IMR-90 (cell line): ENCODE data around the gene PEAK1. TPM values are rescaled to one million over a fixed set of nuclear protein-coding genes. Genes with fewer than 3 reads are reported as not detected.
A peak's percentile ranks its signal among the peaks of the same experiment; 100 is the strongest.

ENCODE experiments used
- ATAC-seq: fragments of 200-7000 bp; cut with Tn5 transposase; 2 replicates; pipeline ENCODE4 v1.9.1; 2020; ENCODE audit warnings: low read depth, mild to moderate bottlenecking, moderate library complexity
- BruUV-seq: library from RNA; stranded (reverse); fragments of 400-500 nt; replicated peaks from 2 replicates; lab custom pipeline; 2021; lab: Mats Ljungman, UMichigan
- CTCF ChIA-PET: fragments of 300-600 bp; formaldehyde crosslinking; extraction: SDS; loops from one replicate; lab custom pipeline; 2021; ENCODE audit warnings: antibody characterized with exemption; lab: Yijun Ruan, JAX
- POLR2A ChIA-PET: fragments of 300-600 bp; sonication (Branson Sonifier 250); formaldehyde crosslinking; loops from one replicate; lab custom pipeline; 2022; ENCODE audit warnings: antibody characterized with exemption; ENCODE audit not compliant: unreplicated experiment; lab: Charles Lee
- DNase-seq: peaks from one replicate; pipeline ENCODE4 v3.0.0; 2013
- H2AFZ ChIP-seq: replicated peaks from 2 replicates; pipeline ENCODE3; 2013; ENCODE audit warnings: low read length, mild to moderate bottlenecking; ENCODE audit not compliant: poor library complexity
- H2AK5ac ChIP-seq: 2 replicates; pipeline ENCODE4 v1.6.1; 2013; ENCODE audit warnings: low read depth, low read length, inconsistent platforms
- H2AK9ac ChIP-seq: replicated peaks from 2 replicates; pipeline ENCODE3; 2013; ENCODE audit warnings: mild to moderate bottlenecking, low read depth, low read length, moderate library complexity; ENCODE audit not compliant: poor library complexity
- H2BK120ac ChIP-seq: 2 replicates; pipeline ENCODE4 v1.6.1; 2013; ENCODE audit warnings: low read depth, low read length, inconsistent platforms
- H2BK15ac ChIP-seq: 3 replicates; pipeline ENCODE4 v1.6.1; 2013; ENCODE audit warnings: low read depth, low read length, inconsistent platforms
- H2BK20ac ChIP-seq: 2 replicates; pipeline ENCODE4 v1.6.1; 2013; ENCODE audit warnings: low read depth, mild to moderate bottlenecking, inconsistent platforms, low read length, moderate library complexity
- H2BK5ac ChIP-seq: 2 replicates; pipeline ENCODE4 v1.6.1; 2013; ENCODE audit warnings: mild to moderate bottlenecking, low read depth, low read length, inconsistent platforms; ENCODE audit not compliant: poor library complexity, severe bottlenecking
- H3K14ac ChIP-seq: replicated peaks from 2 replicates; pipeline ENCODE4 v1.6.1; 2013; ENCODE audit warnings: low read depth, low read length, inconsistent platforms
- H3K18ac ChIP-seq: 2 replicates; pipeline ENCODE4 v1.6.1; 2013; ENCODE audit warnings: low read depth, low read length, control low read depth
- H3K23ac ChIP-seq: 2 replicates; pipeline ENCODE4 v1.6.1; 2013; ENCODE audit warnings: low read depth, low read length, inconsistent platforms
- H3K27ac ChIP-seq: 2 replicates; pipeline ENCODE4 v1.5.1; 2013; ENCODE audit warnings: mild to moderate bottlenecking, control low read depth, low read length; ENCODE audit not compliant: insufficient read depth
- H3K27me3 ChIP-seq: 2 replicates; pipeline ENCODE4 v1.6.1; 2013; ENCODE audit warnings: low read length; ENCODE audit not compliant: control insufficient read depth, insufficient read depth
- H3K36me3 ChIP-seq: 2 replicates; pipeline ENCODE4 v1.6.1; 2013; ENCODE audit warnings: low read length, mixed read lengths; ENCODE audit not compliant: control insufficient read depth, insufficient read depth
- H3K4ac ChIP-seq: 2 replicates; pipeline ENCODE4 v1.6.1; 2013; ENCODE audit warnings: low read depth, low read length, inconsistent platforms
- H3K4me1 ChIP-seq: 2 replicates; pipeline ENCODE4 v1.6.1; 2013; ENCODE audit warnings: low read length, mixed read lengths; ENCODE audit not compliant: control insufficient read depth, insufficient read depth
- H3K4me2 ChIP-seq: 2 replicates; pipeline ENCODE4 v1.6.1; 2013; ENCODE audit warnings: low read depth, mild to moderate bottlenecking, control low read depth, low read length, moderate library complexity
- H3K4me3 ChIP-seq: 2 replicates; pipeline ENCODE4 v1.5.1; 2013; ENCODE audit warnings: low read depth, mild to moderate bottlenecking, control low read depth, low read length, moderate library complexity; ENCODE audit not compliant: insufficient read depth
- H3K56ac ChIP-seq: 2 replicates; pipeline ENCODE4 v1.6.1; 2013; ENCODE audit warnings: low read length, inconsistent platforms; ENCODE audit not compliant: insufficient read depth; ENCODE audit errors: extremely low read depth
- H3K79me1 ChIP-seq, 2 experiments: 2 replicates each; pipeline ENCODE4 v1.6.1; 2013; ENCODE audit warnings: low read length in 2 of 2, inconsistent platforms in 1 of 2, low read depth in 1 of 2
- H3K9ac ChIP-seq: 2 replicates; pipeline ENCODE4 v1.6.1; 2013; ENCODE audit warnings: low read depth, low read length, control low read depth
- H3K9me1 ChIP-seq: 2 replicates; pipeline ENCODE4 v1.6.1; 2013; ENCODE audit warnings: low read length, inconsistent platforms; ENCODE audit not compliant: insufficient read depth
- H3K9me3 ChIP-seq: 2 replicates; pipeline ENCODE4 v1.6.1; 2013; ENCODE audit warnings: low read length; ENCODE audit not compliant: control insufficient read depth, insufficient read depth
- H4K20me1 ChIP-seq: 2 replicates; pipeline ENCODE4 v1.6.1; 2013; ENCODE audit warnings: low read length, inconsistent platforms; ENCODE audit not compliant: insufficient read depth
- H4K5ac ChIP-seq: 2 replicates; pipeline ENCODE4 v1.6.1; 2013; ENCODE audit warnings: mild to moderate bottlenecking, low read depth, low read length, control low read depth
- H4K8ac ChIP-seq, 2 experiments: 2 replicates each; pipeline ENCODE4 v1.6.1; 2013; ENCODE audit warnings: low read depth in 2 of 2, low read length in 2 of 2, control low read depth in 1 of 2, inconsistent platforms in 1 of 2
- H4K91ac ChIP-seq: 2 replicates; pipeline ENCODE4 v1.6.1; 2013; ENCODE audit warnings: low read depth, low read length, inconsistent platforms; ENCODE audit not compliant: insufficient read depth
- CHD1 ChIP-seq: IDR thresholded peaks from 2 replicates; pipeline ENCODE4 v1.6.1; 2012; ENCODE audit warnings: low read depth, low read length, improper control_type of control experiment
- MAFK ChIP-seq: IDR thresholded peaks from 2 replicates; pipeline ENCODE4 v1.6.1; 2012; ENCODE audit warnings: low read depth, low read length, improper control_type of control experiment
- RAD21 ChIP-seq: IDR thresholded peaks from 2 replicates; pipeline ENCODE4 v1.6.1; 2012; ENCODE audit warnings: low read length, improper control_type of control experiment
- RFX5 ChIP-seq: IDR thresholded peaks from 2 replicates; pipeline ENCODE4 v1.8.0; 2012; ENCODE audit warnings: low read depth, mild to moderate bottlenecking, low read length, moderate library complexity
- dilution Hi-C: fragments of 300-500 bp; cut with HindIII; formaldehyde crosslinking; loops from one replicate; pipeline ENCODE4 v1.14.3; 2018; ENCODE audit warnings: low sequenced_read_pairs; ENCODE audit not compliant: unreplicated experiment
- in situ Hi-C: fragments of 300-500 bp; cut with MboI; formaldehyde crosslinking; loops from 3 replicates; pipeline ENCODE4 v1.14.3; 2019; ENCODE audit warnings: low sequenced_read_pairs, inconsistent platforms, mixed read lengths
- intact Hi-C: fragments of 100-400 bp; cut with micrococcal nuclease; formaldehyde crosslinking; loops from 2 replicates; pipeline ENCODE4 v1.10.0; 2022
- polyA plus RNA-seq, 3 experiments: library from polyadenylated mRNA; depleted of rRNA; stranded (reverse); fragments of >200 nt; gene quantifications; 2 replicates each; pipeline ENCODE4 v1.2.3, GENCODE V29; 2012; ENCODE audit warnings: low replicate concordance in 1 of 3
- total RNA-seq: library from RNA; depleted of rRNA; stranded (reverse); fragments of >200 nt; gene quantifications from 2 replicates; pipeline ENCODE4 v1.2.3, GENCODE V29; 2012
- TF ChIP-seq, protein P1 (sequence below): fragments of 150-350 bp; IDR thresholded peaks from 2 replicates; pipeline ENCODE4 v1.6.1; 2016; ENCODE audit warnings: low read depth, mild to moderate bottlenecking, low read length, moderate library complexity, borderline replicate concordance

PEAK1 gene
- total and polyA plus RNA-seq, 2 of the 4 experiments (the other 2 are of a cell fraction) = 21.5 to 43.9 TPM

DNA sequence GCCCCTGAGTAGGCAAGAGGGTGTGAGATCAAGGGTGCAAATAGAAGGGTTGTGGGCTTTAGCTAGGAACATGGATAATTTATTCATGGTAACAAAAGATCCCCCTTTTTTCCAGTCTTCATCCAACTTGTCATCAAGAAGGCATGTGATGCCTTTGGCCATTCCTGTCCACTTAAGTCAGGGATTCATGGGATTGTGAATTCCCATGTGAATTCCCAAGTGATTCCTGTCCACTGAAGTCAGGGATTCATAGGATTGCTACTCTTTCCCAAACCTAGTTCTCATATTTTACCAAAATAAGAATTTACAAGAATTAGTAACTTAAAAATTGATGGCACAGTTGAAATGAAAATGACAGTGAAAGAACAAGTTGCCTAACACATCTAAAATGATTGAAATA is 41.6 kb upstream of the PEAK1 start:
- Histone ChIP-seq H2AK5ac (peak overlapping the region; percentile 18; the same call in 1 of the 2 replicates), H2BK15ac (no peak overlapping the region), H4K5ac (no peak overlapping the region; the same call in 1 of the 2 replicates), H3K14ac (no peak overlapping the region; the same call in 1 of the 2 replicates), H2AFZ (no peak overlapping the region), H3K9me3 (no peaks in the 10 kb centered on the region), H3K18ac (peak overlapping the region; percentile 64; the same call in 1 of the 2 replicates), H2BK20ac (no peak overlapping the region), H4K8ac (no peak overlapping the region), H3K36me3 (peaks cover 14% of the 10 kb centered on the region), H3K23ac (no peak overlapping the region; the same call in 1 of the 2 replicates), H2AK9ac (no peak overlapping the region), H3K9ac (no peak overlapping the region), H3K9me1 (peaks cover 13% of the 10 kb centered on the region), H3K27ac (no peak overlapping the region), H3K27me3 (no peaks in the 10 kb centered on the region), H2BK5ac (peak overlapping the region; percentile 34), H2BK120ac (no peak overlapping the region; the same call in 1 of the 2 replicates), H3K4me2 (no peak overlapping the region), H4K20me1 (peaks cover 10% of the 10 kb centered on the region; the same call in 1 of the 2 replicates), H4K91ac (no peak overlapping the region), H3K79me1 (peaks cover 14 to 47% of the 10 kb centered on the region in 2 experiments), H3K4me1 (peaks cover 15% of the 10 kb centered on the region), H3K4me3 (no peak overlapping the region), H3K4ac (no peak overlapping the region; the same call in 1 of the 2 replicates), H3K56ac (no peak overlapping the region)
- TF ChIP-seq RAD21 (no peak), CHD1 (no peak), MAFK (no peak), RFX5 (no peak)
- TF ChIP-seq, protein P1, sequence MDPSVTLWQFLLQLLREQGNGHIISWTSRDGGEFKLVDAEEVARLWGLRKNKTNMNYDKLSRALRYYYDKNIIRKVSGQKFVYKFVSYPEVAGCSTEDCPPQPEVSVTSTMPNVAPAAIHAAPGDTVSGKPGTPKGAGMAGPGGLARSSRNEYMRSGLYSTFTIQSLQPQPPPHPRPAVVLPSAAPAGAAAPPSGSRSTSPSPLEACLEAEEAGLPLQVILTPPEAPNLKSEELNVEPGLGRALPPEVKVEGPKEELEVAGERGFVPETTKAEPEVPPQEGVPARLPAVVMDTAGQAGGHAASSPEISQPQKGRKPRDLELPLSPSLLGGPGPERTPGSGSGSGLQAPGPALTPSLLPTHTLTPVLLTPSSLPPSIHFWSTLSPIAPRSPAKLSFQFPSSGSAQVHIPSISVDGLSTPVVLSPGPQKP = no peak
- ATAC-seq (no peak), DNase-seq (peak; percentile 67)
- no TSS peak for BruUV-seq
- in situ Hi-C loops (no loop called here), dilution Hi-C loops (no loop called here), intact Hi-C loops (no loop called here)
- ChIA-PET CTCF (no interaction called here), POLR2A (no interaction called here)
